Common myeloid progenitor, CD34-positive (primary cell): ENCODE results near the gene FKBP15.
A peak's percentile ranks its signal among the peaks of the same experiment; 100 is the strongest.
"Not testable (repeated sequence)": the region's sequence is repeated elsewhere in the genome, so short reads cannot be mapped to it uniquely, and the experiment has no call there.

Source experiments
- CTCF ChIA-PET: fragments of 350-600 bp; sonication (Branson Sonifier 250); formaldehyde crosslinking; loops from one replicate; lab custom pipeline; 2021; ENCODE audit warnings: antibody characterized with exemption; lab: Charles Lee
- POLR2A ChIA-PET: fragments of 350-600 bp; sonication (Branson Sonifier 250); formaldehyde crosslinking; loops from one replicate; lab custom pipeline; 2021; ENCODE audit warnings: antibody characterized with exemption; lab: Charles Lee
- DNase-seq, 3 donors: peaks; one replicate each; pipeline versions ENCODE4 v3.0.0 to v3.0.0-alpha.2; 2013
- H3K27ac ChIP-seq, 2 experiments: 1 replicate in 1 of 2; 2 replicates in 1 of 2; pipeline ENCODE4 v1.7.0; 2013; ENCODE audit warnings: inconsistent platforms in 2 of 2, low read length in 2 of 2, mild to moderate bottlenecking in 2 of 2, low read depth in 1 of 2, moderate library complexity in 1 of 2; ENCODE audit not compliant: severe bottlenecking in 2 of 2, insufficient read depth in 1 of 2, poor library complexity in 1 of 2
- H3K27me3 ChIP-seq, 5 experiments: replicated peaks in 2 of 5; 1 replicate in 3 of 5; 2 replicates in 2 of 5; pipeline versions ENCODE4 v1.6.1 to v1.7.0; 2013; ENCODE audit warnings: low read length in 4 of 5, mild to moderate bottlenecking in 2 of 5, moderate library complexity in 2 of 5, inconsistent platforms in 1 of 5; ENCODE audit not compliant: insufficient read depth in 5 of 5, control insufficient read depth in 4 of 5
- H3K36me3 ChIP-seq, 4 experiments: 1 replicate in 2 of 4; 2 replicates in 2 of 4; pipeline versions ENCODE4 v1.6.1 to v1.7.0; 2013; ENCODE audit warnings: low read length in 3 of 4, control low read depth in 1 of 4, mild to moderate bottlenecking in 1 of 4; ENCODE audit not compliant: control insufficient read depth in 4 of 4, insufficient read depth in 4 of 4
- H3K4me1 ChIP-seq, 4 experiments: 1 replicate in 3 of 4; 2 replicates in 1 of 4; pipeline versions ENCODE4 v1.6.1 to v1.7.1; 2013; ENCODE audit warnings: low read length in 3 of 4, mild to moderate bottlenecking in 3 of 4, control low read depth in 1 of 4, inconsistent platforms in 1 of 4, moderate library complexity in 1 of 4; ENCODE audit not compliant: control insufficient read depth in 4 of 4, insufficient read depth in 4 of 4; ENCODE audit errors: control extremely low read depth in 1 of 4
- H3K4me3 ChIP-seq, 7 experiments: 1 replicate in 4 of 7; 2 replicates in 3 of 7; pipeline versions ENCODE4 v1.5.1 to v1.7.0; 2013; ENCODE audit warnings: mild to moderate bottlenecking in 7 of 7, low read length in 6 of 7, moderate library complexity in 6 of 7, inconsistent platforms in 2 of 7, low read depth in 2 of 7, control low read depth in 1 of 7; ENCODE audit not compliant: insufficient read depth in 4 of 7, control insufficient read depth in 1 of 7; ENCODE audit errors: extremely low read depth in 1 of 7
- H3K9me3 ChIP-seq, 5 experiments: 1 replicate in 4 of 5; 2 replicates in 1 of 5; pipeline versions ENCODE4 v1.6.1 to v1.7.1; 2013; ENCODE audit warnings: low read length in 4 of 5, mild to moderate bottlenecking in 2 of 5, inconsistent platforms in 1 of 5, low read depth in 1 of 5, moderate library complexity in 1 of 5; ENCODE audit not compliant: control insufficient read depth in 4 of 5, insufficient read depth in 2 of 5; ENCODE audit errors: control extremely low read depth in 1 of 5
- WGBS: methylation state at CpG from one replicate; pipeline ENCODE4 v1.1.5; 2013; ENCODE audit not compliant: insufficient coverage; 5-methylcytosine and 5-hydroxymethylcytosine counted together

FKBP15 gene

DNA sequence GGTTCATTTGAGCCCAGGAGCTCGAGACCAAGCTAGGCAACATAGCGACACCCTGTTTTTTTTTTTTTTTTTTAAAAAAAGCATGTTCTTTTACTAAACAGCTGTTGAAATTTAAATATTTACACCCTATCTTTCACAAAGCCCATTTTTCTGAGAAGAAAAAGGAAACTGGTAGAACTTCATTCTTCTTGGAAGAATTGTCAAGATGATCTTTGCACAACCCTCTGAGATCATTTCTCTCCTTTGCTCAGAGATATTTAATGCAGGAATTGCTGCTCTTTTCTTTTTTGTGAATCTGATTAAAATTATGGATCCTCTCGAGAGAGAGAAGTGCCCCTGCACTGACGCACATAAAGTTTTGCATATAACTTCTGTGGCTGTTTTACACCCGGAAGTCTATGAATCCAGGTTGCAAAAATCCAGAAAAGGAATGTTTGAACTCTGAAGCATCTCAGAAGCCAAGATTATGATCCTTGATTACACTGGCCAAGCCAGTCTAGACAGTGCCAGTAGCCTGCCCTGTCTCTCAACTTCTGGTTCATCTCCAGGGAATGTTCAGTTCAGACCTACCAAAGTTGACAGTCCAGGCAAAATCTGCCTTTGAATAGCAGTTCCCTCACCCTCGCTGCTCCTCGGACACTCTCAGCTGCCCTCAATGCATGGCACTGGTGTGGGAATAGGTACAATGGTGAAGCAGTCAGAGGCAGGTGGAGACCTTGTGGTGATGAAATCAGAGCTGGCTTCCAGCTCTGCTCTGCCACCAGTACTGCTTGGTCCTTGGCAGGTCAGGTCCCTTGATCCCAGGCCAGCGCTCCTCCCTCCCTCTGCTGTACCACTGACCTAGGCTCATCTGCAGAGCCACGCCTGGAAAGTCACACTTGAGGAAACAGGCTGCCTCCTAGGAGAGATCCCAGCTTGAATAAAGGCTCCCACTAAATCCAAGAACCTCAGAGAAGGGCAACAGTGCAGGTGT, 83.6 kb downstream of the FKBP15 start:
- POLR2A ChIA-PET, result no interaction called here
- Histone ChIP-seq H3K27me3 (peaks cover 0 to 6% (median 0%) of the 10 kb centered on the region in 5 experiments), H3K4me3 (no peak overlapping the region), H3K36me3 (no peaks in the 10 kb centered on the region), H3K4me1 (no peaks in the 10 kb centered on the region), H3K9me3 (peaks cover 0 to 14% (median 5%) of the 10 kb centered on the region in 5 experiments), H3K27ac (no peak overlapping the region)
- WGBS, result 80% methylated on average over 5 of the region's 9 CpGs
- CTCF ChIA-PET, result no interaction called here
- no peak for DNase-seq

DNA sequence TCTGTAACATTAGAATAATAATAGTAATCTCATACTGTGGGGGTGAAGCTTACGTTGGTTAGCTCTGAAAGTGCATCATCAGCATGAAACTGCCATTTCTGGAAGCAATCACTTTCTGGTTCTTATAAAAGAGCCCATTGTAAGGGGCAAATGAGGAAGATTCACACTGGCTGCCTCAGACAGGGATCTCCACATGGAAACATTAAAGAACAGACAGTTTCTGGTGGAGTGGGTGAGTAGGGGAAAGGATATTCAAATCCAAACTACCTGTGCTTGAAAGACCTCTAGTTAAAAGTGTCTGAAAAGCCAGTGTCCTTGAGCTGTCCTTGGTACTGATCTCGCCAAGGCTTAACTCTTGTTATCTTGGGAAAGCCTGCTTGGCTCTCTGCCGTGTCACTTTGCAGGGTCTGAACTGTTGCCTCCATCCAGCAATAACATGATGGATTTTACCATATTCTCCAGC, 89.4 kb downstream of the FKBP15 start:
- H3K27me3 ChIP-seq, result peaks cover 0 to 15% (median 6%) of the 10 kb centered on the region in 5 experiments
- 21% methylated on average over 2 of the region's 3 CpGs for WGBS
- peak in 2 of 3 donors; percentile 57 to 60 for DNase-seq
- ChIA-PET POLR2A (no interaction called here), CTCF (interaction anchor here (1.2 kb wide), 1 partner anchor 209 kb away, joined by 3 read pairs; no protein-coding TSS in a partner anchor)
- H3K4me1 ChIP-seq, result no peaks in the 10 kb centered on the region
- H3K27ac ChIP-seq, result no peak overlapping the region
- no peaks in the 10 kb centered on the region for H3K36me3 ChIP-seq
- no peaks in the 10 kb centered on the region for H3K9me3 ChIP-seq
- no peak overlapping the region for H3K4me3 ChIP-seq

DNA sequence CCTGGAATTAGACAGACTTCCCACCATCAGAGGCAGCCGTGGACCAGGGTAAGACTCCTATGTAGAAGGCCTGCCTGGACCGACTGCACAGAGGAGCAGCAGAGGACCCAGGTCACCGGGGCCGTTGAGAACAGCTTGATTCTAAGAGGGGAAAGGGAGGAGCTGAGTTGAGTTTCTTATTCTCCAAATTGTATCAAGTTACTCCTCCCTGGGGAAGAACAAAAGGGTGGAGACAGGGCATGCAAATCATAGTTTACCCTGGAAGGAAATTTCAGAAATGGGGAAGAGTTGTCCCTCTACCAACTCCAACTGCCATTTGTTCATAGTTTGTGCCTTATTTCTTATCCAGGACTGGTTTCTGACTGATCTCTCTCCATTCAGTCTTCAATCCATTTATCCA, 91.2 kb downstream of the FKBP15 start:
- ChIA-PET POLR2A (no interaction called here), CTCF (no interaction called here)

DNA sequence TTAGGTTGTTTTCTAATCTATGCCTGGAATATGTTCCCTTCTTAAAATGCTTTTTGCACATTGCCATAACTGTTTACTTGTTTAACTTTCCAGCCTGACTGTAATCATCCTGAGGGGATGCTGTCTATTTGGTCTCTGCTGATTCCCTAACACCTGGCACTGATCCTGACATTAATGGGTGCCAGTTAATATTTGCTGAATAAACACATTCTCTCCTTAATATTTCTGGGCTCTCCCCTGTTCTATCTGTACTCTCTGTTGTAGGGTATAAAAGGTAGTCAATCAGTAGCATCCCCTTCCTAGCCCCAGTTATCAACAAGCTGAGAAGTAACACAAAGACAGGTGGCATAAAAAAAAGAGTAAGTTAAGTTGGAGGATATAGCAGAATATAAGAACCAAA, 91.6 kb downstream of the FKBP15 start:
- H3K27me3 ChIP-seq, result peaks cover 0 to 15% (median 2%) of the 10 kb centered on the region in 5 experiments
- ChIA-PET CTCF (no interaction called here), POLR2A (interaction anchor here (0.5 kb wide), 1 partner anchor 233 kb away, joined by 3 read pairs; no protein-coding TSS in a partner anchor)
- no peaks in the 10 kb centered on the region for H3K36me3 ChIP-seq
- no peak overlapping the region for H3K4me3 ChIP-seq
- no peaks in the 10 kb centered on the region for H3K9me3 ChIP-seq
- H3K4me1 ChIP-seq, result no peaks in the 10 kb centered on the region
- DNase-seq, result no peak
- H3K27ac ChIP-seq, result no peak overlapping the region

More for the DNA sequence above, 91.2 kb downstream of the FKBP15 start:
- DNase-seq, result no peak
- Histone ChIP-seq H3K4me3 (no peak overlapping the region), H3K9me3 (no peaks in the 10 kb centered on the region), H3K4me1 (no peaks in the 10 kb centered on the region), H3K27ac (no peak overlapping the region), H3K27me3 (peaks cover 0 to 15% (median 2%) of the 10 kb centered on the region in 5 experiments), H3K36me3 (no peaks in the 10 kb centered on the region)
- 87% methylated on average over 3 of the region's 4 CpGs for WGBS

DNA sequence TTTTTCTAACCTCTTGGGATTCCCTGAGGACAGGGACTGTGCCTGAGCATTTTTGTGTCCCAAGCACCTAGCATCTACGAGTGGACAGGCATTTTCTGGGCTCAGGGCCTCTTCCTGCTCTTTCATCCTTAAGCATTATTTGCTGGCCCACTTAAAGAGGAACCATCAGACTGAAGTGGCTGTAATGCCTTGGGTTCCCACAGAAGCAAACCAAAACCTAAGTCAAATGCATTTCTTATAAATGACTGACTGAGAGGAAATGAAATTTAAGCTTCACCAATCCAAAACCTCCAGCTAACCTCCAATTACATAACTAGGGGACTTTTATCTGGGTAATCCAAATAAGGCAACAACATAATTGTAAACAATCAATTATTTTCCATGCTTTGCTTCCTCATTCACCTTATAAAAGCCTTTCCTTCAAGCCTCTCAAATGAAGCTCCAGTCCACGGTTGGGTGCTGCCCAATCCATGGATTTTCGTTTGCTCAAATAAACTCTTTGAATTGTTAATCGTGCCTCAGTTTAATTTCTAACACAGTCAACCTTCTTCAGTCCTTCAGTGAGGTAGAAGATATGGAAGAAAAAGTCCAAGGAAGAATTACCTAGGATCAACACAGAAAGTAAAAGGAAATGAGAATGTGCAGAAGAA, 95.6 kb downstream of the FKBP15 start:
- Histone ChIP-seq H3K9me3 (no peaks in the 10 kb centered on the region), H3K4me1 (no peaks in the 10 kb centered on the region), H3K36me3 (no peaks in the 10 kb centered on the region), H3K4me3 (no peak overlapping the region), H3K27ac (no peak overlapping the region), H3K27me3 (peaks cover 0 to 12% (median 2%) of the 10 kb centered on the region in 5 experiments)
- ChIA-PET POLR2A (no interaction called here), CTCF (no interaction called here)
- WGBS, result 57% methylated on average over 2 of the region's 4 CpGs
- DNase-seq, result peak in 2 of 3 donors; percentile 9 to 13

DNA sequence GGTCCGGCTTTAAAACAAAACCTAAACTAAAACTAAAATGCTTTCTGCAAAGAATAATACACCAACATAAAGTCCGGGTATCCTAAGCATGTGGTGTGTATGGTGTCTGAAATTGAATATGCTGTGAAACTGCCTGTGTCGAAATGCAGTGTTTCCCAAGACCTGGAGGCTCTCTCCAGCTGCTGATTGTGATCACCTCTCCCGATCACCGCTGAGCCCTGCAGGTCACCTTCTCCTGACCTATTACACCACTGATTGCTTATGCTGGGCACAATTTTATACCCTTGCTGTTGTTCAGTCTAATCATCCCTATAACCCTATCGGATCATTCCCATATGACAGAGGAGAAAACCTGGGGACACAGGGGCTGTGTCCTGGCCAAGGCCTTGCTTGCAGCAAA, 102.2 kb downstream of the FKBP15 start:
- H3K4me3 ChIP-seq, CTCF ChIA-PET, H3K36me3 ChIP-seq, POLR2A ChIA-PET, H3K9me3 ChIP-seq, H3K4me1 ChIP-seq, H3K27me3 ChIP-seq, DNase-seq, H3K27ac ChIP-seq: not testable (repeated sequence)
- no CpG with 5 or more reads among the region's 6 CpGs for WGBS
